HT1080 (cell line): ENCODE measurements around the gene GFPT1. TPM values are rescaled to one million over a fixed set of nuclear protein-coding genes. Genes with fewer than 3 reads are reported as not detected.

Experiments used
- DNase-seq: peaks from one replicate; pipeline ENCODE4 v3.0.0-alpha.2; 2015; ENCODE audit warnings: low read depth
- total RNA-seq: library from RNA; depleted of rRNA; stranded (reverse); fragments of >200 nt; shearing (Covaris generic); gene quantifications from 2 replicates; pipeline ENCODE4 v1.2.3, GENCODE V29; 2014

GFPT1 gene
- total RNA-seq, 1 experiment from 2014 or later: 14.3 TPM

DNA sequence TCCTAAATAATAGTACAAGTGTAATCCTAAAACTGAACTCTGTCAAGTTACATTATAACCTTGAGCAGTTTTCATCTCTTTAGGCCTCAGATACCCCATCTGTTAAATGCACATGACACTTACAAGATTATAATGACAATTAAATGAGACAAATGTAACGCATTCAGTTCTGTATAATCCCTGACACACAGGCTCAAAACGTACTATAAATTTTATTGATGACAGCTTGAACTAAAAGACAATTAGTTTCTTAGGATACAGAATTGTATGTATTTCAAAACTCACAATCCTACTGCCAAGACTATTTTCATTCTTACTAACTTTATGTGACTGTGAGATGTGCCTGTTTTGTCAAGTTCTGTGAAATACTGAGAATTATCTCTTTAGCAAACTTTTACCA lies 56.2 kb downstream of the GFPT1 start:
- DNase-seq: no peak

GRCh38 chr2:69322631-69323030 lies 64.4 kb downstream of the GFPT1 start:
- no peak for DNase-seq

- no peak for DNase-seq
Measured at GRCh38 chr2:69316550-69316949, 70.5 kb downstream of the GFPT1 start.

GRCh38 chr2:69315160-69315761 lies 71.8 kb downstream of the GFPT1 start:
- DNase-seq: no peak

- no peak for DNase-seq
Measured at GRCh38 chr2:69311024-69311416, 76.0 kb downstream of the GFPT1 start.

GRCh38 chr2:69310111-69311023 lies 76.7 kb downstream of the GFPT1 start:
- DNase-seq: no peak

- DNase-seq: no peak
Measured at GRCh38 chr2:69309351-69310110, 77.5 kb downstream of the GFPT1 start.

DNA sequence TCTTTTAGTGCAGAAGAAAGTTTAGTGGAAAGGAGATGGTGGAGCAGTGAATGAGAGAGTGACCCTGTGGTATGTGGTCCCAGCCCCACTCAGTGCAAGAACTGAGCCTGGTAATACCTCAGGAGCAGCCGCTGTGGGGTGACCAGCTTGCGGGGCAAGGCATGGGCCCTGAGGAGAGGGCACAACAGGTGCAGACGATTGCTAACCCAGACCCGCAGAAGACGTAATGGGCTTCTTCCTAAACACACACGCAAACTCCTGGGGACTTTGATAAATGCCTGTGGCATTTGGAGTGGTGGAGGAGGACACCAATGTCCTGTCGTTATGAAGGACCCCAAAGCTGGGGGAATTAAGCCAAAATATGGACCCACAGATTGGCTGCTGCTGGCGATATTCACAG lies 78.7 kb downstream of the GFPT1 start:
- DNase-seq: no peak

DNA sequence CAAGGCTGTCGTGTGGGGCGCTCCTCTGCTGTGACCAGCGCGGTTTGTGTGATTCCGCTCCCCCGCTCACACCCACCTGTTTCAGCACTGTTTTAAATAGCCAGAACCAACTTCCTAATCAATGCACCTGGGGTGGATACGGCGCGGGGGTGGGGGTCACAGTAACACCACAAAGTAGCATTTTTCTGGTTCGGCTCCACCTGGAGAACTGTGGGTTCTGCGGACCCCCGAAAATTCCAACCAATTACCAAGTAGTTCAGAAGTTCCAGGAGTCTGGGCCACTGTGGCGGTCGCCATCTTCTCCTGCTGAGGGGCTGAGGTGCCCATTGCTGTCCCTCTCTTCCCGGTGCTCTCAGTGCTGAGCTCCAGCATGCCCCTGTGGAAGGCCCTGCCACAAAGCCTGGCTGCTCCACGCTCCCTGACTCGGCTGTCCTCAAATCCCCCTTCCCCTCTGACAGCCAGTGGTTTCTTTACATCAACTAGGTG lies 79.4 kb downstream of the GFPT1 start:
- no peak for DNase-seq

DNA sequence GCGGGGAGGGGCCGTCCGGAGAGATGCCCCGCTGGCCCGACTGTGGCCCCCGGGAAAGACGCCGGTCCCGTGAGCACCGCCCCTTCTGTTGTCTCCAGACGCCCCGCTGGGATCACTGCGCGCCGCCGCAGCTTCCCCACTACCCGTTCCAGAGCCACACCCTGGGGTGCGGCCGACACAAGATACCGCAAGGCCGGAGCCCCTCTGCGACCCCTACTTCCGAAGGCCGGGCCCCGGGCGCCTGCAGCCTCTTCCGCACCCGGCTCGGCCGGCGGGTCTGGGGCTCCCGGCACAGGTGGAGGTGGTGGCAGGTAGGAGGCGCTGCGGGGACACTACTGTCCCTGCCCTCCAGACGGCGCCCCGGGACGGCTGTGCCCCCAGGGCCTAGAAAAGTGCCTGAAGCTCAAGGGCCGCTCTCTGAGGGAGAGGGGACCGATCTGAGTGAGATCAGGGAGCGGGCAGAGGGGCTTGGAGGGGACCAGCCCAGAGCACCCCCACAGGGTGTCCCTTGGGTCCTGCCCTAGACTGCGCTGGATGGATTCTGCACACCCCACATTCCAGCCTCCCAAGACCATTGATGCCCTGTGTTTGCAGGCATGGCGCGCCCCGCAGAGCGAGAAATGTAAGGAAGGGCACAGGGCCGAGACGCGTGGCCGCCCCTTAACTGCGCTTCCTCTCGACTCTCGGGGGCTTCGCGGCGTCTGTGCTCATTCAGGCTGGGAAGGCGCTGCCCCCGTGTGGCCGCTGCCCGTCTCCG lies 80.0 kb downstream of the GFPT1 start:
- DNase-seq: peak; percentile 67

GRCh38 chr2:69306393-69306821 lies 80.6 kb downstream of the GFPT1 start:
- no peak for DNase-seq

GRCh38 chr2:69305712-69306392 lies 81.2 kb downstream of the GFPT1 start:
- DNase-seq: no peak

GRCh38 chr2:69305166-69305565 lies 81.9 kb downstream of the GFPT1 start:
- DNase-seq: no peak

- no peak for DNase-seq
Measured at GRCh38 chr2:69304656-69305055, 82.4 kb downstream of the GFPT1 start.

DNA sequence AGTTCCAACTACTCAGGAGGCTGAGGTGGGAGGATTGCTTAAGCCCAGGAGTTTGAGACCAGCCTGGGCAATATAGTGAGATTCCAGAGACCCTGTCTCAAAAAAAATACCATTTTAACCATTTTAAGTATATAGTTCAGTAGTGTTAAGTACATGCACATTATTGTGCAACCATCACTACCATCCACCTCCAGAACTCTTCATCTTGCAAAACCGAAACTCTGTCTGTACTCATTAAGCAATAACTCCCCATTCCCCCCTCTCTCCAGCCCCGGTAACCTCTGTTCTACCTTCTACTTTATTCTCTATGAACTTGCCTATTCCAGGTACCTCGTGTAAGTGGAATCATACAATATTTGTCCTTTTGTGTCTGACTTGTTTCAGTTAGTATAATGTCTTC lies 86.4 kb downstream of the GFPT1 start:
- DNase-seq: no peak

DNA sequence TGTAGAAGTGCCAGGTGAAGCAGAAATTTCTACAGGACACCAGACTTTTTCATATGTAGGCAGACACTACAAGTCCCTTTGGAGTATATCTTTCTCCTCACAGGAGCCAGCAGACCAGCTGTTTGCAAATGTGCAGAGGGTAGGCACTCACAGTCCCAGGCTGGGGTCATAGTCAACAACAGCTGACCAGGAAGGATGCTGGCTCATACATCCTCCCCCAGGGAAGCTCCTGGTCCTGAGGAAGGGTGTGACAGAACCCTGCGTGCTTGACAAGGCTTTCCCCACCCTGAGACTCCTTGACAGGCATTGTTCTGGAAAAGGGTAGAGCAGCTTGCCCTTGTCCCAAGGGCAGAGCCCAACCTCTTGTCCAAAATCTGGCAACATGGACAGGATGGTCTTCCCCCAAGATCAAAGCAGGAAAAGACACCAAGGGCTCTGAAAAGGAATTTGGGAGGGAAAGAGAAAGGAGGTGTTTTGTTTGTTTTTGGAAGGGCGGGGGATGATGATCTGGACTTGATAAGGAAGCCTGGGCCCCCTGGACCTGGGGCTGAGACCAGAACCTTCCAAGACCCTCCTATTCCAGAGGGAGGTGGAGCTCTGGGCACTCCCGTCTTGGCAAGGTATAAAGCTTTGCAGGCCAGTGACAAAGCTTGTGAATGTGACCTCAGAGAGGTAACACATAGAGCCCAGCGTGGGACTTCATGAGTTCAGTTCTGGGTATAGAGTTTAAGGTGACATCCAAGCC lies 87.1 kb downstream of the GFPT1 start:
- DNase-seq: peak; percentile 62

GRCh38 chr2:69298862-69299261 lies 88.2 kb downstream of the GFPT1 start:
- peak; percentile 81 for DNase-seq

- DNase-seq: peak; percentile 96
Measured at GRCh38 chr2:69298261-69298660, 88.8 kb downstream of the GFPT1 start.

DNA sequence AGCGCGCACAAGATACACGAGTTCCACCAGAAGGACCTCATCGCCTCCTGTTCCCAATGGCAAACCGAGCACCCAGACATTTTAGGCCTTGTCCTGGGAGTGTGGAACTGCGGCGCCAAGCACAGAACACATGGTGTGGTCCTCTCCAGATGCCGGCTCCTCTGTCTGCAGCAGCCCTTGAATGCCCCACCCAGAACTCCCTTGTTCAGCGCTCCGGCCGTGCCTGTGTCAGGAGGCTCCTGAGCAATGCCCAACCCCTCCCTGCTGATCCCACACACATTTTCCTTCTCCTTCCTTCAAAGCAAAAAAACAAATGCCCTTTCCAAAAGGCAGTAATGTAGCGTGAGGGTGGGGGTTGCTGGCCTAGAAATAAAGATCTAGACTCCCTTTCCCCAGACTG lies 89.8 kb downstream of the GFPT1 start:
- no peak for DNase-seq

DNA sequence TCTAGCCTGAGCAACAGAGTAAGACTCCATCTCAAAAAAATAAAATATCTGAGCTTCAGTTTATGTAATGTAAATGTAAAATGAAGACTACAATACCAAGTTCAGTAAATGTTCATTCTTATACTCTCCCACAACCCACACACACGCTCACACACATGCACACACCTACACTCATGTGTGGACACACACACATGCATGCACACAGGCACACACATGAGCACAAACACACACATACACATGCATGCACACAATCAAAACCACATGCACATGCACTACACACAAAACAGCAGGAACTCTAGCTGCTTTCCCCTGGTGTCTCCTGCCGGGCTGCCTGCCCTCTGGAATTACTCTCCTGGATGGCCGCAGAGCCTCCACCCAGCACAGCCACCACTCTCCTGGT lies 90.6 kb downstream of the GFPT1 start:
- no peak for DNase-seq
